ENCODE data around the gene ITGA11.

GRCh38 chr15:68313501-68314410 lies 118.2 kb downstream of the ITGA11 start:
- TF ChIP-seq, protein P1, sequence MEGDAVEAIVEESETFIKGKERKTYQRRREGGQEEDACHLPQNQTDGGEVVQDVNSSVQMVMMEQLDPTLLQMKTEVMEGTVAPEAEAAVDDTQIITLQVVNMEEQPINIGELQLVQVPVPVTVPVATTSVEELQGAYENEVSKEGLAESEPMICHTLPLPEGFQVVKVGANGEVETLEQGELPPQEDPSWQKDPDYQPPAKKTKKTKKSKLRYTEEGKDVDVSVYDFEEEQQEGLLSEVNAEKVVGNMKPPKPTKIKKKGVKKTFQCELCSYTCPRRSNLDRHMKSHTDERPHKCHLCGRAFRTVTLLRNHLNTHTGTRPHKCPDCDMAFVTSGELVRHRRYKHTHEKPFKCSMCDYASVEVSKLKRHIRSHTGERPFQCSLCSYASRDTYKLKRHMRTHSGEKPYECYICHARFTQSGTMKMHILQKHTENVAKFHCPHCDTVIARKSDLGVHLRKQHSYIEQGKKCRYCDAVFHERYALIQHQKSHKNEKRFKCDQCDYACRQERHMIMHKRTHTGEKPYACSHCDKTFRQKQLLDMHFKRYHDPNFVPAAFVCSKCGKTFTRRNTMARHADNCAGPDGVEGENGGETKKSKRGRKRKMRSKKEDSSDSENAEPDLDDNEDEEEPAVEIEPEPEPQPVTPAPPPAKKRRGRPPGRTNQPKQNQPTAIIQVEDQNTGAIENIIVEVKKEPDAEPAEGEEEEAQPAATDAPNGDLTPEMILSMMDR (IDR thresholded peaks at IDR 0.05) = no peak
- TF ChIP-seq ZFX (IDR thresholded peaks at IDR 0.05; ENCODE audit: borderline replicate concordance) = no peak
